Ishikawa (cell line): ENCODE data around the gene IL31RA.

Source experiments
- CEBPB ChIP-seq: IDR thresholded peaks from 2 replicates; pipeline ENCODE4 v1.6.1; 2012
- CREB1 ChIP-seq: IDR thresholded peaks from 2 replicates; pipeline ENCODE4 v1.6.1; 2012; ENCODE audit warnings: low read depth
- EGR1 ChIP-seq: IDR thresholded peaks from 2 replicates; pipeline ENCODE4 v1.6.1; 2012
- EP300 ChIP-seq: IDR thresholded peaks from 2 replicates; pipeline ENCODE4 v1.6.1; 2012; ENCODE audit warnings: borderline replicate concordance
- FOXM1 ChIP-seq: IDR thresholded peaks from 2 replicates; pipeline ENCODE4 v1.6.1; 2012; ENCODE audit warnings: low read depth, borderline replicate concordance
- MAX ChIP-seq: IDR thresholded peaks from 2 replicates; pipeline ENCODE4 v1.6.1; 2012
- NFIC ChIP-seq: IDR thresholded peaks from 2 replicates; pipeline ENCODE4 v1.6.1; 2012
- RAD21 ChIP-seq: IDR thresholded peaks from 2 replicates; pipeline ENCODE4 v1.6.1; 2012; ENCODE audit warnings: low read depth
- REST ChIP-seq: IDR thresholded peaks from 2 replicates; pipeline ENCODE4 v1.6.1; 2012; ENCODE audit warnings: low read depth, mild to moderate bottlenecking
- TAF1 ChIP-seq: IDR thresholded peaks from 2 replicates; pipeline ENCODE4 v1.6.1; 2012; ENCODE audit warnings: low read depth, mild to moderate bottlenecking
- TCF12 ChIP-seq: IDR thresholded peaks from 2 replicates; pipeline ENCODE4 v1.6.1; 2012; ENCODE audit warnings: low read depth
- TEAD4 ChIP-seq: IDR thresholded peaks from 2 replicates; pipeline ENCODE4 v1.6.1; 2012
- USF1 ChIP-seq: IDR thresholded peaks from 2 replicates; pipeline ENCODE4 v1.6.1; 2012
- YY1 ChIP-seq: IDR thresholded peaks from 2 replicates; pipeline ENCODE4 v1.6.1; 2012; ENCODE audit warnings: low read depth
- ZBTB7A ChIP-seq: IDR thresholded peaks from 2 replicates; pipeline ENCODE4 v1.6.1; 2012; ENCODE audit warnings: low read depth

The IL31RA gene

GRCh38 chr5:55885359-55885758, 34.2 kb downstream of the IL31RA start:
- TF ChIP-seq MAX, result no peak
- TF ChIP-seq EP300, result no peak
- no peak for TF ChIP-seq RAD21
- TF ChIP-seq NFIC, result no peak
- no peak for TF ChIP-seq TCF12
- TF ChIP-seq REST, result no peak

- no peak for TF ChIP-seq REST
- TF ChIP-seq EGR1, result no peak
- TF ChIP-seq TAF1, result no peak
- no peak for TF ChIP-seq TEAD4
- TF ChIP-seq ZBTB7A, result no peak
- TF ChIP-seq RAD21, result no peak
- no peak for TF ChIP-seq USF1
- no peak for TF ChIP-seq FOXM1
- TF ChIP-seq EP300, result no peak
- no peak for TF ChIP-seq YY1
- no peak for TF ChIP-seq CEBPB
- TF ChIP-seq NFIC, result no peak
These were observed 37.0 kb downstream of the IL31RA start for GRCh38 chr5:55888205-55888604.

GRCh38 chr5:55892479-55892878, 41.3 kb downstream of the IL31RA start:
- no peak for TF ChIP-seq NFIC
- no peak for TF ChIP-seq FOXM1
- no peak for TF ChIP-seq EGR1
- TF ChIP-seq TEAD4, result no peak
- TF ChIP-seq MAX, result no peak

- TF ChIP-seq RAD21 (no peak), FOXM1 (no peak), CREB1 (no peak), TEAD4 (no peak), CEBPB (no peak), EGR1 (no peak), YY1 (no peak), EP300 (no peak), USF1 (no peak), ZBTB7A (no peak), NFIC (no peak), REST (no peak), TAF1 (no peak)
These were observed 43.0 kb downstream of the IL31RA start for GRCh38 chr5:55894135-55894534.

- TF ChIP-seq CEBPB (no peak), TEAD4 (no peak), ZBTB7A (no peak), EP300 (no peak), NFIC (no peak), FOXM1 (no peak), MAX (no peak), TAF1 (no peak), REST (no peak), EGR1 (no peak), YY1 (no peak), CREB1 (no peak), RAD21 (no peak), USF1 (no peak), TCF12 (no peak)
These were observed 44.2 kb downstream of the IL31RA start for GRCh38 chr5:55895346-55895745.
